ENCODE results near the gene RCAN3. TPM values are rescaled to one million over a fixed set of nuclear protein-coding genes. Genes with fewer than 3 reads are reported as not detected.
A peak's percentile ranks its signal among the peaks of the same experiment; 100 is the strongest.

RCAN3 gene
- total RNA-seq, 1 experiment from 2014 or later, result 17.5 TPM

DNA sequence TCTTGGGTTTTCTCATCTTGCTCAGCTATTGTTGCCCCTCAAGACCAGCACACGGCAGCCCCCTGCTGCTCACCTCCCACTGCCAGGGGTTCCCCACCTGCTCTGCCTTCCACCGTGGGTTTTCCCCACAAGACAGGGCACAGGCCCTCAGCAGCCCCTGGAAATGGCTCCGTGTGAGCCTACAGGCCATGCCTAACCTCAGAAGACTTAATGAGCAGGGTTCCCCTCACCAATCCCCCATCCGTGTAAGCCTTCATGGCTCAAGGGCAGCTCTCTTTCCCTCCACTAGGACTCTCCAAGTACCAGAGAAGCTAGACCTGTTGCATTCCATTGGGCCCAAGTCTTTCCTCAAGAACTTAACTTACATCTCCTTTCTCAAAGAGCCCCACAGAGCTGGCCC, 18.4 kb upstream of the RCAN3 start:
- ChIA-PET POLR2A (no interaction called here), CTCF (interaction anchor here (0.6 kb wide), 1 partner anchor 65 kb away, joined by 4 read pairs; no protein-coding TSS in a partner anchor)
- ATAC-seq (0 out of 2 replicates have a peak, but pooled peaks have one; percentile 12), DNase-seq (ENCODE audit: low read depth, low spot score) (no peak)
- TF ChIP-seq SIN3A (IDR thresholded peaks at IDR 0.05; ENCODE audit: borderline replicate concordance, insufficient read depth, low read depth, low read length), result no peak
- TF ChIP-seq, protein P1, sequence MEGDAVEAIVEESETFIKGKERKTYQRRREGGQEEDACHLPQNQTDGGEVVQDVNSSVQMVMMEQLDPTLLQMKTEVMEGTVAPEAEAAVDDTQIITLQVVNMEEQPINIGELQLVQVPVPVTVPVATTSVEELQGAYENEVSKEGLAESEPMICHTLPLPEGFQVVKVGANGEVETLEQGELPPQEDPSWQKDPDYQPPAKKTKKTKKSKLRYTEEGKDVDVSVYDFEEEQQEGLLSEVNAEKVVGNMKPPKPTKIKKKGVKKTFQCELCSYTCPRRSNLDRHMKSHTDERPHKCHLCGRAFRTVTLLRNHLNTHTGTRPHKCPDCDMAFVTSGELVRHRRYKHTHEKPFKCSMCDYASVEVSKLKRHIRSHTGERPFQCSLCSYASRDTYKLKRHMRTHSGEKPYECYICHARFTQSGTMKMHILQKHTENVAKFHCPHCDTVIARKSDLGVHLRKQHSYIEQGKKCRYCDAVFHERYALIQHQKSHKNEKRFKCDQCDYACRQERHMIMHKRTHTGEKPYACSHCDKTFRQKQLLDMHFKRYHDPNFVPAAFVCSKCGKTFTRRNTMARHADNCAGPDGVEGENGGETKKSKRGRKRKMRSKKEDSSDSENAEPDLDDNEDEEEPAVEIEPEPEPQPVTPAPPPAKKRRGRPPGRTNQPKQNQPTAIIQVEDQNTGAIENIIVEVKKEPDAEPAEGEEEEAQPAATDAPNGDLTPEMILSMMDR (IDR thresholded peaks at IDR 0.05), result no peak
- TF ChIP-seq, protein P2, sequence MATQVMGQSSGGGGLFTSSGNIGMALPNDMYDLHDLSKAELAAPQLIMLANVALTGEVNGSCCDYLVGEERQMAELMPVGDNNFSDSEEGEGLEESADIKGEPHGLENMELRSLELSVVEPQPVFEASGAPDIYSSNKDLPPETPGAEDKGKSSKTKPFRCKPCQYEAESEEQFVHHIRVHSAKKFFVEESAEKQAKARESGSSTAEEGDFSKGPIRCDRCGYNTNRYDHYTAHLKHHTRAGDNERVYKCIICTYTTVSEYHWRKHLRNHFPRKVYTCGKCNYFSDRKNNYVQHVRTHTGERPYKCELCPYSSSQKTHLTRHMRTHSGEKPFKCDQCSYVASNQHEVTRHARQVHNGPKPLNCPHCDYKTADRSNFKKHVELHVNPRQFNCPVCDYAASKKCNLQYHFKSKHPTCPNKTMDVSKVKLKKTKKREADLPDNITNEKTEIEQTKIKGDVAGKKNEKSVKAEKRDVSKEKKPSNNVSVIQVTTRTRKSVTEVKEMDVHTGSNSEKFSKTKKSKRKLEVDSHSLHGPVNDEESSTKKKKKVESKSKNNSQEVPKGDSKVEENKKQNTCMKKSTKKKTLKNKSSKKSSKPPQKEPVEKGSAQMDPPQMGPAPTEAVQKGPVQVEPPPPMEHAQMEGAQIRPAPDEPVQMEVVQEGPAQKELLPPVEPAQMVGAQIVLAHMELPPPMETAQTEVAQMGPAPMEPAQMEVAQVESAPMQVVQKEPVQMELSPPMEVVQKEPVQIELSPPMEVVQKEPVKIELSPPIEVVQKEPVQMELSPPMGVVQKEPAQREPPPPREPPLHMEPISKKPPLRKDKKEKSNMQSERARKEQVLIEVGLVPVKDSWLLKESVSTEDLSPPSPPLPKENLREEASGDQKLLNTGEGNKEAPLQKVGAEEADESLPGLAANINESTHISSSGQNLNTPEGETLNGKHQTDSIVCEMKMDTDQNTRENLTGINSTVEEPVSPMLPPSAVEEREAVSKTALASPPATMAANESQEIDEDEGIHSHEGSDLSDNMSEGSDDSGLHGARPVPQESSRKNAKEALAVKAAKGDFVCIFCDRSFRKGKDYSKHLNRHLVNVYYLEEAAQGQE (IDR thresholded peaks at IDR 0.05; ENCODE audit: insufficient read depth in 1 of 2, low read depth in 2 of 2, low read length in 1 of 2), result no peak
- no peak for TF ChIP-seq TCF7L2 (IDR thresholded peaks at IDR 0.05; ENCODE audit: low read depth, low read length)
- TF ChIP-seq POLR2AphosphoS5 (IDR thresholded peaks at IDR 0.05; ENCODE audit: low read depth, low read length), result no peak
- Histone ChIP-seq H3K4me1 (ENCODE audit: control insufficient read depth, insufficient read depth, low read length) (no peaks in the 10 kb centered on the region), H3K27ac (ENCODE audit: low read length) (no peak overlapping the region), H3K9me3 (ENCODE audit: control insufficient read depth, insufficient read depth, low read depth, low read length) (no peaks in the 10 kb centered on the region), H3K27me3 (ENCODE audit: control insufficient read depth, insufficient read depth, low read length) (no peaks in the 10 kb centered on the region), H3K4me3 (ENCODE audit: low read depth in 2 of 2, low read length in 2 of 2) (no peak overlapping the region), H3K36me3 (ENCODE audit: control insufficient read depth, insufficient read depth, low read length) (no peaks in the 10 kb centered on the region)
- BruUV-seq (replicated peaks), result no TSS peak
- intact Hi-C loops (cut with micrococcal nuclease; ENCODE audit: unreplicated experiment), result no loop called here
- in situ Hi-C loops (cut with HindIII; ENCODE audit: low pct_unique_long_range_greater_than_20kb, low sequenced_read_pairs), result no loop called here

DNA sequence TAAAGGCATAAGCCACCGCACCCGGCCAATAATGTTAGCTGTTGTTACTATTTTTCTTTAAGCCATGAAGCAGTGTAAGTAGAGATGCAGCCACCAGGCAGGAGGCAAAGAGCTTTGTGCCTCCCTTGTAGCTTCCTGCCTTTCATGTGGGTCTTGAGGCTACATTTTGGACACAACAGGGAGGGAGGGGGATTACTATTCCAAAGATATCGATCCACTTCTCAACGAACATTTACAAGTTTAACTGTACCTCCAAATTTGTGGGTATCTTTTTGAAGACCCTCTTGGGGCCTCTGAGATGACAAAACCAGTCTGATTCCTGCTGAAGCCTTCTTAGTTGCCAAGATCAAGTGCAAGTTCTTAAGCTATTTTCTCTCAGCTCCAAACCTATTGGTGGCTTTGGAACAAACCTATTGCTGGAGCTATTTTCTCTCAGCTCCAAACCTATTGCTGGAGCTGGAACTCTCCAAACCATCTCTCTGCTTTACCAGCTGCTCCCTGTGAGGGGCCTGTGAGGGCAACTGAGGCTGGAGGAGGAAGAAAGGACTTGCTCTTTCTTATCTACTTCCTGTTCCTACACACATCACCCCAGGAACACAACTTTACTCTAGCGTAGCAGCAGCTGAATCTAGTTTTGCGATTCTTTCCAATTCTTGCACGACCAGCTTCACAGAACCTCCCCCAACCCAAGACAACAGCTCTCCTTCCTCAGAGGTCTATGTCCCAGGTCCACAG, 16.1 kb upstream of the RCAN3 start:
- BruUV-seq (replicated peaks), result no TSS peak
- Histone ChIP-seq H3K27me3 (ENCODE audit: control insufficient read depth, insufficient read depth, low read length) (no peaks in the 10 kb centered on the region), H3K36me3 (ENCODE audit: control insufficient read depth, insufficient read depth, low read length) (no peaks in the 10 kb centered on the region), H3K4me1 (ENCODE audit: control insufficient read depth, insufficient read depth, low read length) (no peaks in the 10 kb centered on the region), H3K9me3 (ENCODE audit: control insufficient read depth, insufficient read depth, low read depth, low read length) (no peaks in the 10 kb centered on the region), H3K27ac (ENCODE audit: low read length) (no peak overlapping the region), H3K4me3 (ENCODE audit: low read depth in 2 of 2, low read length in 2 of 2) (no peak overlapping the region)
- in situ Hi-C loops (cut with HindIII; ENCODE audit: low pct_unique_long_range_greater_than_20kb, low sequenced_read_pairs) (no loop called here), intact Hi-C loops (cut with micrococcal nuclease; ENCODE audit: unreplicated experiment) (no loop called here)
- TF ChIP-seq SIN3A (IDR thresholded peaks at IDR 0.05; ENCODE audit: borderline replicate concordance, insufficient read depth, low read depth, low read length) (no peak), TCF7L2 (IDR thresholded peaks at IDR 0.05; ENCODE audit: low read depth, low read length) (no peak), POLR2AphosphoS5 (IDR thresholded peaks at IDR 0.05; ENCODE audit: low read depth, low read length) (no peak)
- TF ChIP-seq, protein P2 (IDR thresholded peaks at IDR 0.05; ENCODE audit: insufficient read depth in 1 of 2, low read depth in 2 of 2, low read length in 1 of 2), result no peak
- TF ChIP-seq, protein P1 (IDR thresholded peaks at IDR 0.05), result no peak
- ATAC-seq, result no peak
- DNase-seq (ENCODE audit: low read depth, low spot score), result no peak
- CTCF ChIA-PET, result interaction anchor here (0.6 kb wide), 1 partner anchor 39 kb away, joined by 3 read pairs; no protein-coding TSS in a partner anchor
- POLR2A ChIA-PET, result no interaction called here
